Erythroblast (primary cell): ENCODE data around the gene AUTS2.

Experiments used
- GATA1 ChIP-seq: IDR thresholded peaks from 2 replicates; pipeline ENCODE4 v1.6.1; 2011; ENCODE audit warnings: low read depth, mild to moderate bottlenecking, control low read depth, low read length, moderate library complexity
- POLR2A ChIP-seq: IDR thresholded peaks from 2 replicates; pipeline ENCODE4 v1.6.1; 2011; ENCODE audit warnings: mild to moderate bottlenecking, low read length

DNA sequence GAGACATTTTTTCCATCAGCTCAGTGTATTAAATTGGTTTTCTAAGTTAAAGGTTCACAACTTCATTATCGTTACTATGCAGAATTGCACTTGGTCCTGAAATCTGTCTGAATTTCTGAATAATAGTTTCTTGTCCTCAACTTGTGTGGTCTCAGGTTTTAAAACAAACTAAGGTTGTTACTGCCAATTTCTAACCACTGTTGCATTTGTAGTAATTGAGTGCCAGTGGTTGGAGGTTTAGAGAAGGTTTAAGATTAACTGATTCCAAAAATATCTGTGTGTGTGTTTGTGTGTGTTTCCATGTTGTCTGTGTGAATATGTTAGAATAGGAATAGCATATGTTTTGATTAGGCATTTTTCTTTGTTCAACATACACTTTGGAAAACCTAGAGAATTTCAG is 395.9 kb downstream of the AUTS2 start:
- TF ChIP-seq POLR2A (no peak), GATA1 (no peak)
